Limb (tissue), 2 donors: ENCODE results near the gene PIAS1.
"Not testable (repeated sequence)": the region's sequence is repeated elsewhere in the genome, so short reads cannot be mapped to it uniquely, and the experiment has no call there.

ENCODE experiments used
- DNase-seq, 2 donors: peaks; one replicate each; pipeline ENCODE4 v3.0.0-alpha.2; 2016; ENCODE audit errors: extremely low spot score in 2 of 2

The PIAS1 gene

GRCh38 chr15:68202994-68203393 lies 148.9 kb downstream of the PIAS1 start:
- DNase-seq: not testable (repeated sequence)

DNA sequence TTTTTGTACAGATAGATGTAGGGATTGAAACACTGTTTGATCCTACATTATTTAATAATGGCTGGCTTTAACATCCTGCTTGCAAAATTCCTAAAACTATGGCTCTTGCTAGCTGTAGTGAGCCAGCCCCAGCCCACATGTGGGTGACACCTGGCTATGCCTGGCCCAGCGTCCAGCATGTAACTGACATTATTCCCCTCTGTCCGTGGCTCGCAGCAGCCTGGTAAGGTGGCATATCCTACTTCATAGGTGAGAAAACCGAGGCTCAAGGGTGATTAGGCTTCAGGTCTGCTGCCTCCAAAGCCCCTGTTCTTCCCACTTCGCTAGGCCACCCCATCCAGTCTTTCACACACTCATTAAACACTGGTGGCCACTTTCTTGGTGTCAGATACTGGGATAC lies 149.4 kb downstream of the PIAS1 start:
- no peak for DNase-seq

DNA sequence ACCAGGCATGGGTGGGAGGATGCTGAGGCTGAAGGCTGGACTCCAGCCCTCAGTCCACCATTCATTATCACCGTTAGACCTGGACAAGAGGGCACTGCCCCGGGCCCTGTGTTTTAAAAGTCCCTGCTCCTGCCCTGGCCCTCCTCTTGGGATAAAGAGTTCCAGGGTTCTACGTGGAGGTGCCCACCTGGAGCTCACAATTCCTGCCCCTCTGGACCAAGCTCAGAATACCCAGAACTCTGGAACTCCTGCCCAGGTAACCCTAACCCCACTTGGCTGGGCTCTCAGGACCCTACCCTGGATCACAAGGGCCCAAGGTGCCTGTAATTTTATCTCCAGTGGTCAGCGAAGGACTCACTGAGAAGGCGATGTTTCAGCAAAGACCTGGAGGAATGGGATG lies 149.8 kb downstream of the PIAS1 start:
- no peak for DNase-seq

DNA sequence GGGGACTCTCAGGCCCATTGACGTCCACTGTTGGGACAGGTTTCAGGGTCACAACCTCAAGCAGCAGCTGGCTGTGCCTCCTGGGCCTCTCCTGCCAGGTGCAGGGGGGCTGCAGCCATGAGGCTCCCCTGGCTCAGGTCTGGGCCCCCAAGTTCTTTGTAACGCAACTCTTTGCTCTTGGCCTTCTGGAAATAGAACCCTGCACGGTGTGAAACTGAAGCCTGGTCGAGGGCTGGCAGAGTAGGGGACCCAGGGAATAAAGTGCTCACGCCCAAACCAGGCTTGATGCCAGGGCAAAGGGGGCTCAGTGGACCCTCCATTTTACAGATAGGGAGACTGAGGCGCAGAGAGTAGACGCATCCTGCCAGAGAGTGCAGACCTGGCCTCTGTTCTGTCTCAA lies 150.2 kb downstream of the PIAS1 start:
- DNase-seq: no peak

GRCh38 chr15:68204776-68205557 lies 150.9 kb downstream of the PIAS1 start, which contains the start of gene CALML4:
CALML4 (minus strand) TSS chr15:68205332; CDS start chr15:68205247, 85 bp downstream.
- peak; percentile 72 to 81 for DNase-seq

DNA sequence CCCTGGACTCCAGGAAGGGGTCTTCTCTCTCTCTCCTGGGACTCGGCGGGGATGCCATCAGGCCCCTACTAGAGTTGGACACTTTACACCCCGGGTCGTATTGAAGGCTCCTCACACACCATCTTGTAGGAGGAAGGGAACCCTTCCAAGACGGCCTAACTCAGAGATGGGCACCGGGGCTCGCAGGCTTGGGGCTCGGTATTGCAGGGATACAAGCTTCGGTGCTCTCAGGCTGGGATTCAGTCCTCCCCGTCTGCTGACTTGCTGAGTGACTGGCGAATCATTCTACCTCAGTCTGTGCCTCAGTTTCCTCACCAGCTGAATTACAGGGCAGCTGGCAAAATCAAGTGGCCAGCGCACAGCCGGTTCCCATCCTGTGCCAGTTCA lies 151.4 kb downstream of the PIAS1 start:
- DNase-seq: no peak

GRCh38 chr15:68205954-68206539 lies 151.9 kb downstream of the PIAS1 start:
- no peak for DNase-seq

- DNase-seq: no peak
Observed at GRCh38 chr15:68206711-68207151, 152.6 kb downstream of the PIAS1 start.

- DNase-seq: no peak
Observed at GRCh38 chr15:68207176-68207935, 153.2 kb downstream of the PIAS1 start.

GRCh38 chr15:68208136-68208535 lies 154.0 kb downstream of the PIAS1 start:
- no peak for DNase-seq

GRCh38 chr15:68208636-68209240 lies 154.6 kb downstream of the PIAS1 start:
- DNase-seq: no peak

DNA sequence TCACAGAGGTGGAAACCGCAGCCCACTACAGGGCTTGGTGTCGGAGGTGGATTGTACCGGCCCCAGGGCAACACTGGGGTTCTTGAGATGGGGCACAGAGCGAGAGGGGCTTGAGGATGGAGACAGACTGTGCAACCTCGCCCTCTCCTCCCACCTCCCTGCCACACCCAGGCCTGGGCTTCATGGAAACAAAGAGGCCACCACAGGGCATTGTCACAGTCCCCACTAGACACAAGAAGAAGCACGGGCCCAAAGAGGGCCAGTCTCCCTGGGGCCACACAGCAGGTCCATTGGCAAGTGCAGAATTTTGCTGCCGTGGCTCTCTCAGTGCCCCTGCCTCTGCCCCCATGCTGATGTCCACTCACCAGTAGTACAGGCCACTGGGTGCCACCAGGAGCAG lies 155.2 kb downstream of the PIAS1 start:
- no peak for DNase-seq

GRCh38 chr15:68209735-68210408 lies 155.8 kb downstream of the PIAS1 start:
- DNase-seq: no peak

GRCh38 chr15:68210409-68210756 lies 156.3 kb downstream of the PIAS1 start:
- no peak for DNase-seq

DNA sequence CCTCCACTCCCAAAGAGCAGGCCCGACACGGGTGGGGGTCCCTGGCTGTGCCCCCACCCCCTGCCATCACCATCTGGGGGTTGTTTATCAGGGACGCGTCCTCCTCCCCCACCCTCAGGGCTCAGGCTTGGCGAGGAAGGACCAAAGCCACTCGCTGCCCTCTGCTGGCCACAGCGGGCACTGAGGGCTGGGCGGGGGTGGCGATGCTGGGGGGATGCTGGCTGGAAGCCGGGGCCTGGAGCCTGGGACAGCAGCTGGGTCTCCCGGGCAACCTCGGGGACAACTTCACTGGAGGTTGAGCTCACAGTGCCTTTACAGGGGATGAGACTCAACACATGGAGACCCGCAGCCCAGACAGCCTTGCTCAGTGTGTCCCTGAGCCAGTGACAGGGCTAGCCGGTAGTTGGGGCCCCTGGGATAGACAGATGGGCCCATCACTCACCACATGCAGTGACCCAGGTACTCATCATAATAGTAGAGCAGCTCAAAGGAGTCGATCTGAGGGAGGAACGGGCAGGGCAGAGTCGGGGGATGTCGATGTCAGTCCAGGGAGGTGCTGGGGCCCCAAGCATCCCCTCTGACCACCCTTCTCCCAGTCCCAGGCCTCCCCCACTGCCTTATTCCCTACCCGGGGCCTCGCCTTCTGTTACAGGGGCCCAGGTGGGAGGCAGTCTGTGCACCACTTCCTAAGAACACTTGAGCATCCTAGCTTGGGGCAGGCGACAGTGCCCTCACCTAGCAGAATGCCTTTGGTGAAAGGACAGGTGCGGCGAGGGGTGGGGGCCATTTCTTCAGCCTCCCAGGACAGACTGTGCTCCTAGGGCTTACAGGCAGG lies 156.9 kb downstream of the PIAS1 start:
- peak; percentile 43 to 88 for DNase-seq

DNA sequence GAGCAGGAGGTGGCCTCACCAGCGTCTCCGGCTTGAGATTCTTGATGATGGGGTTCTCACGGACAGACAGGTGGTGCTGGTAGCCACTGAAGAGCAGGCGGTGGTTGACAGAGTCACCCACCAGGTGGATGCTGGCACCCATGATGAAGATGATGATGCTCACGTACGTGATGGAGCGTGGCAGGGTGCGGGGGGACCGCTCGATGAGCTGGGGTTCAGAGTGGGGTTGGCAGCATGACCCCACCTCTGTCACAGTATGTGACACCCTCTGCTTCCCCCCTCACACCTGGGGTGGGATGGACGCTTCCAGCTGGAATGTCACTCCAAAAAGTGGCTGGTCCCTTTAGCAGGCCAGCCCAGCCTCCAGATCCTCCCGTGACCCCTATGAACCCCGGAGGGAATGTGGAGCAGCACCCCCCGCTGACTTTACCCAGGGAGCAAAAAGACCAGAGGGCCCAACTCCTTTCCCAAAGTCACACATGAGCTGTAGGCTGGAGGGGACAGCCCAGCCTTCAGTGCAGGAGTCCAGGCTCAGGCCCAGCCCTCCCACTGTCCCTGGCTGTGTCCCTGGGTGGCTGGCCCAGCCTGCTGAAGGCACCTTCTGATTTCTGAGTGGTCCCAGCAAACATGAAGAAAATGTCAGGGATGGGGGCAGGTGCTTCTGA lies 157.7 kb downstream of the PIAS1 start:
- no peak for DNase-seq

GRCh38 chr15:68213491-68213845 lies 159.4 kb downstream of the PIAS1 start:
- not testable (repeated sequence) for DNase-seq

DNA sequence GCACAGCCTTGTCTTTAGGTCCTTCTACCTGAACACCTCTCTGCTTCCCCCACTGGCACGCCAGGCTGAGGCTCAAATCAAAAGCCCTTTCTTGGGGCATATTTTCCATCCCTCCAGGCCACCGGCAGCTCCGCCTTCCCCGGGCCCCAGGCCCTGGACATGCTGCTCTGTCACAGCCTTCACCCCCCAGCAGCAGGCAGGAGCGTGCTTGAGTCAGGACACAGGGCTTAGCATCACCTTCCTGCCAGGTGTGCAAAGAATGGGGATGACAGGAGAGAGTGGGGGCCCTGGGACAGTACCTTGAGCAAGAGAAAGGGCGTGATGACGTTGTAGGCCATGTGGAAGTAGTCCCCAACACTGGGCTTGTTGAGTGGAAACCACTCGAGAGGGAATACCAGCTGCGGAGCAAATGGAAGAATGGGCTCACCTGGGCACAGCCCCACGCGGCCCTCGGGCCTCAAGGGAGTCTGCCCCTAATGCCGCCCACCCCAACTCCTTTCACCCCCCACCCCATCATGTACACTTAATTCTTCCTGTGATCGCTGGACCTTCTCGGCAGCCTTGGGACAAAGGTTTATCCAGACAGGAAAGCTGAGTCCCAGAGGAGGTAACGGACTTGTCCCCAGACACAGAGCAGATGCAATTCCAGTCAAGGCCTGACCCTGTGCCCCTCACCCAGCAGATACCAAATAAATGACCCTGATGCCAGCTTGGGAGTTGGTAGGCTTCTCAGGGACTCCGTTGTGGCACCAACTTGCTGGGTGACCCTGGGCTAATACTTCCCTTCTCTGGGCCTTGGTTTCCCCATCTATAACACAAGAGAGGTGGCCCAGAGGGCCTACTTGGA lies 160.1 kb downstream of the PIAS1 start:
- DNase-seq: no peak

- DNase-seq: no peak
Observed at GRCh38 chr15:68214838-68215254, 160.7 kb downstream of the PIAS1 start.
